Tibial nerve (tissue), 4 donors: ENCODE data around the gene RAP1GAP. TPM values are rescaled to one million over a fixed set of nuclear protein-coding genes. Genes with fewer than 3 reads are reported as not detected.

Experiments
- DNase-seq, 2 donors: peaks; one replicate each; pipeline ENCODE4 v3.0.0-alpha.2; 2019; ENCODE audit warnings: low spot score in 2 of 2
- H3K27ac ChIP-seq, 4 donors: fragments of 200-600 bp; sonication (generic) in 3 of 4; one replicate each; pipeline ENCODE4 v1.5.1; 2017 to 2019; ENCODE audit warnings: mild to moderate bottlenecking in 1 of 4
- H3K27me3 ChIP-seq, 2 donors: fragments of 200-600 bp; sonication (generic) in 1 of 2; one replicate each; pipeline versions ENCODE4 v1.5.1 to v1.6.0; 2017 to 2019
- H3K36me3 ChIP-seq, 3 donors: fragments of 200-600 bp; sonication (generic); one replicate each; pipeline ENCODE4 v1.5.1; 2018 to 2019
- H3K4me1 ChIP-seq, 4 donors: fragments of 200-600 bp; sonication (generic) in 3 of 4; one replicate each; pipeline ENCODE4 v1.5.1; 2017 to 2019
- H3K4me3 ChIP-seq, 4 donors: fragments of 200-600 bp; sonication (generic) in 3 of 4; one replicate each; pipeline ENCODE4 v1.5.1; 2017 to 2019; ENCODE audit warnings: mild to moderate bottlenecking in 1 of 4, moderate library complexity in 1 of 4
- H3K9me3 ChIP-seq, 4 donors: fragments of 200-600 bp; sonication (generic) in 3 of 4; one replicate each; pipeline ENCODE4 v1.5.1; 2017 to 2019
- EP300 ChIP-seq, 2 donors: sonication (generic); formaldehyde crosslinking; IDR thresholded peaks; one replicate each; pipeline ENCODE4 v1.6.1; 2017; ENCODE audit warnings: antibody characterized with exemption in 2 of 2, mild to moderate bottlenecking in 1 of 2
- POLR2A ChIP-seq, 2 donors: fragments of 450-650 bp; IDR thresholded peaks; one replicate each; pipeline ENCODE4 v1.6.1; 2017; ENCODE audit warnings: antibody characterized with exemption in 2 of 2, mild to moderate bottlenecking in 2 of 2, moderate library complexity in 2 of 2
- WGBS, 2 donors: methylation state at CpG; one replicate each; pipeline ENCODE4 v1.1.5; 2018; 5-methylcytosine and 5-hydroxymethylcytosine counted together
- total RNA-seq, 4 donors: library from RNA; depleted of rRNA; stranded (reverse); fragments of >200 nt; gene quantifications; one replicate each; pipeline ENCODE4 v1.1.0, GENCODE V29; 2016
- TF ChIP-seq, protein P1 (sequence below), 5 experiments: fragments of 200-600 bp in 3 of 5; fragments of 450-650 bp in 2 of 5; sonication (generic) in 3 of 5; IDR thresholded peaks; one replicate each; pipeline ENCODE4 v1.5.1; 2016 to 2019; ENCODE audit warnings: antibody characterized with exemption in 5 of 5, mild to moderate bottlenecking in 3 of 5, moderate library complexity in 2 of 5

Gene RAP1GAP
- total RNA-seq, 4 donors from 2014 or later: 2.4 to 5.1 (median 4.6) TPM

DNA sequence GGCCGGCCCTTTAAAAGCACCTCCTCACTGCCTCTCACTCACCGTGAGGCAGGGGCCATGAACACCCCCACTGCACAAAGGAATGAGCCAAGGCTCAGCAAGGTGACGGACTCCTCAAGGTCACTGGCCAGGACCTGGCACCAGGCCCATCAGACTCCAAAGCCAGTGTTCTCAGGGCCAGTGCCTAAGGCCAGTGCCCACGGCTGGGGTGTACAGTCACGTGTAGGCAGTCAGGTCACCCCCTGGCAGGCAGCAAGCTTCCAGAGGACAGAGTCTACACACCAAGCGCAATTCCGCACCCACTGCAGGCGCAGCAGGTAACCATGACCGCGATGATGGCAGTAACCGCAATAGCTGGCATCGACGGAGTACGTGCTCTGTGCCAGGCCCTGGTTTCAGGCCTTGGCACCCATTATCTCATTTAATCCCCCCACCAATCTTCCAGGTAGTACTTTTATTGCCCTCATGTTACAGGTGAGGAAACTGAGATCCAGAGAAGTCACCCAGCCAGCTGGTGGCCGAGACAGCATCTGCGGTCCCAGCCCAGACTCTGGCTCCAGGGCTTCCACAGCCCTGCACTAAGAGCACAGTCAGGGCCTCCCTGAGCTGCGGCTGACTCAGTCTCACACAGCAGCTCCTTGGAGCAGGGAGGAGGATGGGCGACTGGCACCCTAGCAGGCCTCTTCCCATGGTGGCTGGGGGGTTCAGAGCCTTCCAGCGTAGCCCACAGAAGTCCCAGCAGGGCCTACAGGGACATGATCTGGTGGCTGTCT is 27.0 kb downstream of the RAP1GAP start:
- TF ChIP-seq EP300 (IDR thresholded peaks at IDR 0.05): no peak
- TF ChIP-seq, protein P1, sequence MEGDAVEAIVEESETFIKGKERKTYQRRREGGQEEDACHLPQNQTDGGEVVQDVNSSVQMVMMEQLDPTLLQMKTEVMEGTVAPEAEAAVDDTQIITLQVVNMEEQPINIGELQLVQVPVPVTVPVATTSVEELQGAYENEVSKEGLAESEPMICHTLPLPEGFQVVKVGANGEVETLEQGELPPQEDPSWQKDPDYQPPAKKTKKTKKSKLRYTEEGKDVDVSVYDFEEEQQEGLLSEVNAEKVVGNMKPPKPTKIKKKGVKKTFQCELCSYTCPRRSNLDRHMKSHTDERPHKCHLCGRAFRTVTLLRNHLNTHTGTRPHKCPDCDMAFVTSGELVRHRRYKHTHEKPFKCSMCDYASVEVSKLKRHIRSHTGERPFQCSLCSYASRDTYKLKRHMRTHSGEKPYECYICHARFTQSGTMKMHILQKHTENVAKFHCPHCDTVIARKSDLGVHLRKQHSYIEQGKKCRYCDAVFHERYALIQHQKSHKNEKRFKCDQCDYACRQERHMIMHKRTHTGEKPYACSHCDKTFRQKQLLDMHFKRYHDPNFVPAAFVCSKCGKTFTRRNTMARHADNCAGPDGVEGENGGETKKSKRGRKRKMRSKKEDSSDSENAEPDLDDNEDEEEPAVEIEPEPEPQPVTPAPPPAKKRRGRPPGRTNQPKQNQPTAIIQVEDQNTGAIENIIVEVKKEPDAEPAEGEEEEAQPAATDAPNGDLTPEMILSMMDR (IDR thresholded peaks at IDR 0.05): no peak
- no peak for TF ChIP-seq POLR2A (IDR thresholded peaks at IDR 0.05)
- H3K4me1 ChIP-seq: peaks cover 0 to 15% (median 0%) of the 10 kb centered on the region in 4 donors
- no peak for DNase-seq
- peak overlapping the region in 2 of 4 donors; percentile 42 to 86 for H3K27ac ChIP-seq
- H3K36me3 ChIP-seq: no peaks in the 10 kb centered on the region
- 80 to 83% methylated on average over 11 to 19 of the region's 19 CpGs for WGBS, 2 donors
- H3K27me3 ChIP-seq: peaks cover 0 to 6% of the 10 kb centered on the region in 2 donors
- no peaks in the 10 kb centered on the region for H3K9me3 ChIP-seq
- H3K4me3 ChIP-seq: no peak overlapping the region

DNA sequence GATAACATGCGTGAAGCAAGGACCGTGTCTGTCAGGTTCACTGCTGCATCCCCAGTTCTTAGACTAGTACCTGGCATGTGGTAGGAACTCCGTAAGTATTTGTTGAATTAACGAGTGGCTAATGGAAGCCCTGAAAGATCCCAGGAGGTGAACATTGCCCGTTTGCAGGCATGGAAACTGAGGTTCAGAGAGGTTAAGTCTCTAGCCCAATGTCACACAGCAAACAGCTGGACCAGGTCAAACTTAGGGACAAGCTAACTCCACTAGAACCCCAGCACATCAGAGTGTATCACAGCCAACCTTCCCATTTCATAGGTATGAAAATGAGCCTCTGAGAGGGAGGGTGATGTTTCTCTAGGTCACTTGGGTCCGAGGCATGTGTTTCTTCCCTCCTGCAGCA is 27.6 kb downstream of the RAP1GAP start:
- TF ChIP-seq, protein P1 (IDR thresholded peaks at IDR 0.05): no peak
- TF ChIP-seq EP300 (IDR thresholded peaks at IDR 0.05): no peak
- Histone ChIP-seq H3K9me3 (no peaks in the 10 kb centered on the region), H3K36me3 (no peaks in the 10 kb centered on the region), H3K4me3 (no peak overlapping the region), H3K27ac (peak overlapping the region in 2 of 4 donors; percentile 42 to 86), H3K4me1 (peaks cover 0 to 15% (median 0%) of the 10 kb centered on the region in 4 donors), H3K27me3 (peaks cover 0 to 6% of the 10 kb centered on the region in 2 donors)
- 81 to 82% methylated on average over 6 of the region's 6 CpGs for WGBS, 2 donors
- no peak for DNase-seq

DNA sequence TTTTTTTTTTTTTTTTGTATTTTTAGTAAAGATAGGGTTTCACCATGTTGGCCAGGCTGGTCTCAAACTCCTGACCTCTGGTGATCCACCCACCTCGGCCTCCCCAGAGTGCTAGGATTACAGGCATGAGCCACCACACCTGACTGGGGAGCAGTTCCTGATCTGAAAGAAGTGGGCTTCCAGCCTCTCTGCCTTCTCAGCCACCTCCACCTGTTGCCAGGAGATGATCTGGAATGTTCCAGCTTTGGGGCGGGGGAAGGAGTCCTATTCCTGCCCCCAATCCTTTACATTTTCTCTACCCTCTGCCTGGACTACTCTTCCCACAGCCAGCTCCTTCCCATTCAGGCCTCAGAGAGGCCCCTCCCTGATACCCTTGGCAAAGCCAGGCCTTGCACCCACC is 28.1 kb downstream of the RAP1GAP start:
- Histone ChIP-seq H3K27ac (peak overlapping the region in 2 of 4 donors; percentile 10 to 86), H3K9me3 (no peaks in the 10 kb centered on the region), H3K4me1 (peaks cover 0 to 15% (median 0%) of the 10 kb centered on the region in 4 donors), H3K4me3 (no peak overlapping the region), H3K36me3 (no peaks in the 10 kb centered on the region), H3K27me3 (peaks cover 0 to 6% of the 10 kb centered on the region in 2 donors)
- TF ChIP-seq, protein P1 (IDR thresholded peaks at IDR 0.05): no peak
- TF ChIP-seq POLR2A (IDR thresholded peaks at IDR 0.05) (no peak), EP300 (IDR thresholded peaks at IDR 0.05) (no peak)
- WGBS, 2 donors: 86 to 92% methylated on average over 2 of the region's 2 CpGs
- no peak for DNase-seq

DNA sequence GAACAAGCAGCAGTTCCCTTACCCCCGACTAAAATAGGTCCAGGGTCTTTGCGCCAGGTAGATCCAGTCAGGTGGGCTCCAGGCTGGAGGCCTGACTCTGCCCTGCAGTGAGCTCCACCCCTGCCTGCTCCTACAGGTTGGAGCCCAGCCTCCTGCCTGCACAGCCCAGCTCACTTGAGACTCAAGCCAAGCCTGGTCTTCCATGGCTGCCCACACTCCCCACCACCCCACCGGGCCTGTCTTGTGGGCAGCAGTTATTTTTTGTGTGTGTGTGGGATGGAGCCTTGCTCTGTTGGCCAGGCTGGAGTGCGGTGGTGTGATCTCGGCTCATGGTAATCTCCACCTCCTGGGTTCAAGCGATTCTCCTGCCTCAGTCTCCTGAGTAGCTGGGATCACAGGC is 28.5 kb downstream of the RAP1GAP start:
- peaks cover 0 to 6% of the 10 kb centered on the region in 2 donors for H3K27me3 ChIP-seq
- DNase-seq: no peak
- H3K4me3 ChIP-seq: no peak overlapping the region
- 68 to 81% methylated on average over 6 of the region's 6 CpGs for WGBS, 2 donors
- H3K36me3 ChIP-seq: no peaks in the 10 kb centered on the region
- peak overlapping the region in 2 of 4 donors; percentile 55 to 86 for H3K27ac ChIP-seq
- H3K9me3 ChIP-seq: no peaks in the 10 kb centered on the region
- H3K4me1 ChIP-seq: peaks cover 0 to 15% (median 0%) of the 10 kb centered on the region in 4 donors
- no peak for TF ChIP-seq EP300 (IDR thresholded peaks at IDR 0.05)
- TF ChIP-seq, protein P1 (IDR thresholded peaks at IDR 0.05): no peak
- no peak for TF ChIP-seq POLR2A (IDR thresholded peaks at IDR 0.05)

DNA sequence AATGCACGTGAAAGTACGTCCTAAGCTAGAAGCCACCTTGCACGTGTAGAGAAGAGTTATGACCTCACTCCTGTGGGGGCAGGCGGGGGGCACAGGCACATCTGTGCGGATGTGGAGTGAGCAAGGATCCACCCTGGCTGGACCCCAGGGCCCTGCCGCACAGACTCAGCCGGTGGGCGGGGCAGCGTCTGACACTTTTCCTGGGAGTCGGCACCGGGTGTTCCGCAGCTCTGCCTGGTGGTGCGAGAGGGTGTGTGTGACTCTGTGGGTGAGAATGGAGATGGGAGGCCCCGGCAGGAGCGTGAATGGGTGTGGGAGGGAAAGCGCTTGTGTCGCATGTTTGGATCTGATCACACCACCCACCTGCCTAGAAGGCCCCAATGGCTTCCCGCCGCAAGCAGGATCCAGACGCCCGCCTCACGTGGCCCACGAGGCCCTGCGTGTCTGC is 29.5 kb downstream of the RAP1GAP start:
- H3K27me3 ChIP-seq: peaks cover 0 to 6% of the 10 kb centered on the region in 2 donors
- DNase-seq: no peak
- WGBS, 2 donors: 35 to 41% methylated on average over 23 to 24 of the region's 24 CpGs
- H3K4me1 ChIP-seq: peaks cover 0 to 24% (median 2%) of the 10 kb centered on the region in 4 donors
- no peak for TF ChIP-seq POLR2A (IDR thresholded peaks at IDR 0.05)
- TF ChIP-seq EP300 (IDR thresholded peaks at IDR 0.05): peak in 1 of 2 donors; percentile 63
- TF ChIP-seq, protein P1 (IDR thresholded peaks at IDR 0.05): no peak
- peak overlapping the region; percentile 2 to 86 (median 58) for H3K27ac ChIP-seq
- H3K4me3 ChIP-seq: no peak overlapping the region
- H3K36me3 ChIP-seq: no peaks in the 10 kb centered on the region
- H3K9me3 ChIP-seq: no peaks in the 10 kb centered on the region
